OCI-LY7 (cell line): ENCODE results near the gene PAXIP1. TPM values are rescaled to one million over a fixed set of nuclear protein-coding genes. Genes with fewer than 3 reads are reported as not detected.

Experiments
- BruUV-seq: library from RNA; stranded (reverse); fragments of 400-500 nt; replicated peaks from 2 replicates; lab custom pipeline; 2021; lab: Mats Ljungman, UMichigan
- CTCF ChIA-PET: fragments of 300-600 bp; sonication (Branson Sonifier 250); formaldehyde crosslinking; loops from one replicate; lab custom pipeline; 2022; ENCODE audit warnings: antibody characterized with exemption; ENCODE audit not compliant: unreplicated experiment; lab: Charles Lee
- POLR2A ChIA-PET: fragments of 300-600 bp; sonication (Branson Sonifier 250); formaldehyde crosslinking; loops from one replicate; lab custom pipeline; 2022; ENCODE audit warnings: antibody characterized with exemption; lab: Charles Lee
- DNase-seq: peaks from one replicate; pipeline ENCODE4 v3.0.0-alpha.2; 2015; ENCODE audit warnings: low spot score
- H2AFZ ChIP-seq: fragments of 200-600 bp; sonication (generic), shearing (Covaris generic); 2 replicates; pipeline ENCODE4 v1.6.1; 2014; ENCODE audit warnings: mild to moderate bottlenecking, antibody characterized with exemption, low read length, moderate library complexity
- H3K27ac ChIP-seq: fragments of 200-600 bp; sonication (generic); 2 replicates; pipeline ENCODE4 v1.5.1; 2014; ENCODE audit warnings: mixed run types, low read depth, mild to moderate bottlenecking, moderate library complexity, low read length, inconsistent platforms; ENCODE audit not compliant: poor library complexity, severe bottlenecking
- H3K36me3 ChIP-seq: fragments of 200-600 bp; sonication (generic); 2 replicates; pipeline ENCODE4 v1.6.1; 2014; ENCODE audit warnings: mild to moderate bottlenecking, antibody characterized with exemption, low read length, moderate library complexity, mixed read lengths; ENCODE audit not compliant: insufficient read depth
- H3K4me1 ChIP-seq: fragments of 200-600 bp; sonication (generic); 2 replicates; pipeline ENCODE4 v1.5.1; 2014; ENCODE audit warnings: mild to moderate bottlenecking, low read length; ENCODE audit not compliant: insufficient read depth, poor library complexity, severe bottlenecking
- H3K4me2 ChIP-seq: fragments of 200-600 bp; sonication (generic); 2 replicates; pipeline ENCODE4 v1.6.1; 2014; ENCODE audit warnings: mild to moderate bottlenecking, low read length
- H3K4me3 ChIP-seq: fragments of 200-600 bp; sonication (generic); 2 replicates; pipeline ENCODE4 v1.5.1; 2014; ENCODE audit warnings: mild to moderate bottlenecking, low read depth, low read length; ENCODE audit not compliant: poor library complexity, severe bottlenecking
- H3K79me2 ChIP-seq: fragments of 200-600 bp; sonication (generic); 2 replicates; pipeline ENCODE4 v1.6.1; 2016; ENCODE audit warnings: low read depth, mild to moderate bottlenecking, low read length, moderate library complexity, mixed read lengths; ENCODE audit not compliant: insufficient read depth
- H3K9me2 ChIP-seq: fragments of 200-600 bp; sonication (generic); 2 replicates; pipeline ENCODE4 v1.6.1; 2016; ENCODE audit warnings: mild to moderate bottlenecking, low read length, mixed read lengths; ENCODE audit not compliant: insufficient read depth
- H3K9me3 ChIP-seq: fragments of 200-600 bp; sonication (generic); 2 replicates; pipeline ENCODE4 v1.6.1; 2014; ENCODE audit warnings: mild to moderate bottlenecking, mixed run types, low read length, mixed read lengths
- H4K20me1 ChIP-seq: fragments of 200-600 bp; sonication (generic); 2 replicates; pipeline ENCODE4 v1.6.1; 2014; ENCODE audit warnings: mild to moderate bottlenecking, antibody characterized with exemption, low read length, moderate library complexity, mixed read lengths; ENCODE audit not compliant: insufficient read depth
- EZH2phosphoT487 ChIP-seq: fragments of 200-600 bp; sonication (generic); IDR thresholded peaks from 2 replicates; pipeline ENCODE4 v1.6.1; 2018; ENCODE audit warnings: low read depth, borderline replicate concordance, mild to moderate bottlenecking, mixed run types, antibody characterized with exemption, low read length, moderate library complexity, mixed read lengths
- intact Hi-C: fragments of 100-400 bp; cut with micrococcal nuclease; formaldehyde crosslinking; loops from one replicate; pipeline ENCODE4 v1.10.0; 2022; ENCODE audit not compliant: unreplicated experiment
- total RNA-seq, 2 experiments: library from RNA; depleted of rRNA in 1 of 2; stranded (reverse); fragments of >200 nt in 1 of 2; shearing (Covaris generic) in 1 of 2; gene quantifications; 2 replicates each; pipeline ENCODE4 v1.2.3, GENCODE V29; 2014 to 2022
- TF ChIP-seq, protein P1 (sequence below): fragments of 200-600 bp; sonication (generic); conservative IDR thresholded peaks from 2 replicates; pipeline ENCODE4 v1.5.1; 2014; ENCODE audit warnings: mild to moderate bottlenecking, antibody characterized with exemption, low read length, moderate library complexity, mixed read lengths

PAXIP1 gene
- total RNA-seq, 2 experiments from 2014 or later = 27.4 to 33.0 TPM

DNA sequence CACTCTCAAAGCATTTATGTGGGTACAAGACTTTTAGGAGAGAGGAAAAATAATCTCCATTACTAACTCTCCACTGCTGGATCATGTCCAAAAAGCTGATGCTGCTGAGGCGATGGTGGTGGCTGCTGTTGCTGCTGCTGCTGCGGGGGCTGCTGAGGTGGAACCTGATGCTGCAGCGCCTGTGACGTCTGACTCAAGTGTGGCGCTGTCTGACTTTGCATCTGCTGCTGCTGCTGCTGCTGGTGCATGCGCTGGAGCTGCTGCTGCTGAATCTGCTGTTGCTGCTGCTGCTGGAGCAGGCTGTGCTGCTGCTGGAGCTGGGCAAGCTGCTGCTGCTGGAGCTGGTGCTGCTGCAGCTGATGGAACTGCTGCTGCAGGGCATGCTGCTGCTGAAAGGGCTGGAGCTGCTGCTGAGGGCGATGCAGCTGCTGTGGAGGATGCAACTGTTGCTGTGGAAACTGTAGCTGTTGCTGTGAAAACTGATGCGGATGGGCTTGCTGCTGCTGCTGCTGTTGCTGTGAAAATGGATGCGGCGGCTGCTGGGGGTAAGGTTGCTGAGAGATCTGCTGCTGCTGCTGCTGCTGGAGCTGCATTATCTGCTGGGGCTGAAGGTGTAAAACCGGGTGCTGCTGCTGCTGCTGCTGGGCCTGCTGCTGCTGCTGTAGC lies 34.5 kb downstream of the PAXIP1 start:
- Histone ChIP-seq H3K36me3 (peaks cover 93% of the 10 kb centered on the region), H3K27ac (no peak overlapping the region), H3K4me3 (no peak overlapping the region), H3K4me1 (no peaks in the 10 kb centered on the region), H4K20me1 (peaks cover 10% of the 10 kb centered on the region; the same call in 1 of the 2 replicates), H3K79me2 (no peaks in the 10 kb centered on the region; the same call in 1 of the 2 replicates), H2AFZ (no peak overlapping the region), H3K4me2 (no peak overlapping the region), H3K9me3 (no peaks in the 10 kb centered on the region), H3K9me2 (no peaks in the 10 kb centered on the region)
- DNase-seq = no peak
- BruUV-seq = no TSS peak
- ChIA-PET POLR2A (no interaction called here), CTCF (no interaction called here)
- TF ChIP-seq, protein P1, sequence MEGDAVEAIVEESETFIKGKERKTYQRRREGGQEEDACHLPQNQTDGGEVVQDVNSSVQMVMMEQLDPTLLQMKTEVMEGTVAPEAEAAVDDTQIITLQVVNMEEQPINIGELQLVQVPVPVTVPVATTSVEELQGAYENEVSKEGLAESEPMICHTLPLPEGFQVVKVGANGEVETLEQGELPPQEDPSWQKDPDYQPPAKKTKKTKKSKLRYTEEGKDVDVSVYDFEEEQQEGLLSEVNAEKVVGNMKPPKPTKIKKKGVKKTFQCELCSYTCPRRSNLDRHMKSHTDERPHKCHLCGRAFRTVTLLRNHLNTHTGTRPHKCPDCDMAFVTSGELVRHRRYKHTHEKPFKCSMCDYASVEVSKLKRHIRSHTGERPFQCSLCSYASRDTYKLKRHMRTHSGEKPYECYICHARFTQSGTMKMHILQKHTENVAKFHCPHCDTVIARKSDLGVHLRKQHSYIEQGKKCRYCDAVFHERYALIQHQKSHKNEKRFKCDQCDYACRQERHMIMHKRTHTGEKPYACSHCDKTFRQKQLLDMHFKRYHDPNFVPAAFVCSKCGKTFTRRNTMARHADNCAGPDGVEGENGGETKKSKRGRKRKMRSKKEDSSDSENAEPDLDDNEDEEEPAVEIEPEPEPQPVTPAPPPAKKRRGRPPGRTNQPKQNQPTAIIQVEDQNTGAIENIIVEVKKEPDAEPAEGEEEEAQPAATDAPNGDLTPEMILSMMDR = no peak
- TF ChIP-seq EZH2phosphoT487 = no peak
- intact Hi-C loops = no loop called here

DNA sequence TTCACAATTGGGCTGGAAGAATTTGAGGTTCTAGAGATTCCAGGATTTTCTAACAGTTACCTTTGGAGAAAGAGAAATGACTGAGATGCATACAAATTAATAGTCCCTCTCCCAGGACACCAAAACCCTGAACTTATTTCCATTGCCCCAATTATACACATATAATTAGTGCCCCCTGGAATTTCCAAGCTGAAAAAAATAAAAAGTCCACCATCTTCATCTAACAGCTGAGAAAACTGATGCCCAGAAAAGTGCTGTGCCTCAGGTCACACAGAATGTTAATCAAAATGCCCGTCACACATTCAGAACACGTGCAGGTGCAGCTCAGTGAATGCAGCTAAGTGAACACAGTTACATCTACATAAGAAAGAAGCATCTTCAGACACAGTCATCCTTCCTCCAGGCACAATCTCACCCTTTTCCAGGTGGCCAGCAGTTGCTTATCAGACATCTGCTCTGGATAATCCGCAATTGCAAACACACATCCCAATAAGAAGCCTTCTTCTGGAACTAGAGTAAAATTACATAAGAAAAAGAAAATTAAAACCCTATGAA lies 35.4 kb downstream of the PAXIP1 start:
- TF ChIP-seq, protein P1 = no peak
- TF ChIP-seq EZH2phosphoT487 = no peak
- Histone ChIP-seq H3K4me3 (no peak overlapping the region), H3K27ac (no peak overlapping the region), H2AFZ (no peak overlapping the region), H3K9me2 (no peaks in the 10 kb centered on the region), H3K79me2 (no peaks in the 10 kb centered on the region; the same call in 1 of the 2 replicates), H3K4me2 (no peak overlapping the region), H4K20me1 (peaks cover 10% of the 10 kb centered on the region; the same call in 1 of the 2 replicates), H3K9me3 (no peaks in the 10 kb centered on the region), H3K36me3 (peaks cover 94% of the 10 kb centered on the region), H3K4me1 (no peaks in the 10 kb centered on the region)
- ChIA-PET CTCF (no interaction called here), POLR2A (no interaction called here)
- DNase-seq = no peak
- intact Hi-C loops = no loop called here
- no TSS peak for BruUV-seq

DNA sequence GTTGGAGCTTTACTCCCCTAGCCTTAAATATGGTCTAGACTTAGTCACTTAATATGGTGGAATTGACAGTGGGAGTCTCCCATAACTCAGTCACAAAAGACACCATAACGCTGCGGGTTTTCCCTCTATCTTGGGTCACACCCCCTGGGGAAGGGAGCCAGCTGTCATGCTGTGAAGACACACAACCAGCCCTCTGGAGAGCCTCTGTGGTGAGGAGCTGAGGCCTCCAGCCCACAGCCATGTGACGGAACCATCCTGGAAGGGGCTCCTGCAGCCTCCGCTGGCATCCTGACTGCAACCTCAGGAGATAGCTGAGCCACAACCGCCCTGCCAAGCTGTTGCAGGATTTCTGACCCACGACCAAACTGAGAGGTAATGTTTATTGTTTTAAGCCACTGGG lies 37.9 kb downstream of the PAXIP1 start:
- CTCF ChIA-PET = no interaction called here
- H3K4me1 ChIP-seq = no peaks in the 10 kb centered on the region
- H3K36me3 ChIP-seq = peaks cover 100% of the 10 kb centered on the region
- POLR2A ChIA-PET = no interaction called here
- no peak for TF ChIP-seq EZH2phosphoT487
- TF ChIP-seq, protein P1 = no peak
- H4K20me1 ChIP-seq = peaks cover 4% of the 10 kb centered on the region; the same call in 1 of the 2 replicates
- H3K27ac ChIP-seq = no peak overlapping the region
- DNase-seq = no peak
- BruUV-seq = no TSS peak
- no peak overlapping the region for H3K4me2 ChIP-seq
- H2AFZ ChIP-seq = no peak overlapping the region
- intact Hi-C loops = no loop called here
- no peaks in the 10 kb centered on the region for H3K79me2 ChIP-seq
- H3K9me3 ChIP-seq = no peaks in the 10 kb centered on the region
- no peaks in the 10 kb centered on the region for H3K9me2 ChIP-seq
- no peak overlapping the region for H3K4me3 ChIP-seq
